ENCODE results near the gene ERCC1.

Gene ERCC1

DNA sequence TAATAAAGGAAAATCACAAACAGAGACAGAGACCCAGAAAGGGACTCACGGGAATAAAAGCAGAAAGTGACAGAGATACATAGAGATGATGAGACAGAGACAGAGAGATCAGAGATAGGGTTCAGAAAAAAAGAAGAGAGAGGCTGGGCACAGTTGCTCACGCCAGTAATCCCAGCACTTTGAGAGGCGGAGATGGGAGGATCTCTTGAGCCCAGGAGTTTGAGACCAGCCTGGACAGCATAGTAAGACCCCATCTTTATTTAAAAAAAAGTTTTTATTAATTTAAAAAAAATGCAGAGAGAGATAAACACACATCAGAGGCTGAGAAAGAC lies 24.7 kb upstream of the ERCC1 start:
- Histone ChIP-seq H3K4me1 (ENCODE audit: insufficient read depth, low read length) (peaks cover 22% of the 10 kb centered on the region), H3K4me3 (ENCODE audit: low read length) (no peak overlapping the region), H3K36me3 (ENCODE audit: insufficient read depth, low read length) (no peaks in the 10 kb centered on the region), H3K27me3 (ENCODE audit: insufficient read depth, low read length) (no peaks in the 10 kb centered on the region), H2AFZ (ENCODE audit: low read depth, low read length) (no peak overlapping the region), H3K9me3 (ENCODE audit: low read length) (no peaks in the 10 kb centered on the region)

DNA sequence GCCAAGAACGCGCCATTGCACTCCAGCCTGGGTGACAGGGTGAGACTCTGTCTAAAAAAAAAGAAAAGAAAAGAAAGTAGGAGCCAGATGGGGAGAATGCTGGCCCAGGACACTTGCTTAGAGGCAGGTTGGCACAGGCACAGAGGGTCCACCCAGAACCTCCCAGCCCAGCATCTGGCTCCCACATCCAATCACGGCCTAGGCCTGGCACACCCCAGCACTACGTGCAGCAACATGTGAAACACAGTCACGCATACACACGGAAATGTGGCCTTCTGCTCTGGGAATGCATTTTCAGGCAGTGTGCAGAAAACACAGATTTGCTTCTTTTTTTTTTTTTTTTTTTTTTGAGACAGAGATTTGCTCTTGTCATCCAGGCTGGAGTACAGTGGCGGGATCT lies 23.2 kb upstream of the ERCC1 start:
- H3K27me3 ChIP-seq (ENCODE audit: insufficient read depth, low read length), result no peaks in the 10 kb centered on the region
- H3K4me3 ChIP-seq (ENCODE audit: low read length), result no peak overlapping the region
- no peak overlapping the region for H2AFZ ChIP-seq (ENCODE audit: low read depth, low read length)
- H3K4me1 ChIP-seq (ENCODE audit: insufficient read depth, low read length), result peaks cover 27% of the 10 kb centered on the region
- H3K9me3 ChIP-seq (ENCODE audit: low read length), result no peaks in the 10 kb centered on the region
- no peaks in the 10 kb centered on the region for H3K36me3 ChIP-seq (ENCODE audit: insufficient read depth, low read length)

- Histone ChIP-seq H3K36me3 (ENCODE audit: insufficient read depth, low read length) (no peaks in the 10 kb centered on the region), H3K9me3 (ENCODE audit: low read length) (no peaks in the 10 kb centered on the region), H3K4me1 (ENCODE audit: insufficient read depth, low read length) (peaks cover 26% of the 10 kb centered on the region), H3K27me3 (ENCODE audit: insufficient read depth, low read length) (no peaks in the 10 kb centered on the region), H2AFZ (ENCODE audit: low read depth, low read length) (no peak overlapping the region), H3K4me3 (ENCODE audit: low read length) (no peak overlapping the region)
These were observed 22.6 kb upstream of the ERCC1 start for GRCh38 chr19:45446295-45446694.

DNA sequence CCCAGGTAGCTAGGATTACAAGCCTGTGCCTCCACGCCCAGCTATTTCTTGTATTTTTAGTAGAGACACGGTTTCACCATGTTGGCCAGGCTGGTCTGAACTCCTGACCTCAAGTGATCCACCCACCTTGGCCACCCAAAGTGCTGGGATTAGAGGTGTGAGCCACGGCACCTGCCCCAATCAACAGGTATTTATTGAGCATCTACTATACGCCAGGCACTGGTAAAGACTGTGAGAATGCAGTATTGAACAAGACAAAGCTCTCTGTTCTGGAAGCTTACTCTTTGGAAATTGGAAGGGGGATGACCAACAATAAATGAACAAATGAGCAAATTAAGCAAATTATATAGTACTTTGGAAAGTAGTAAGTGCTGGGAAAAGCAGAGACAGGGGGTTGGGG lies 21.4 kb upstream of the ERCC1 start:
- H3K9me3 ChIP-seq (ENCODE audit: low read length), result no peaks in the 10 kb centered on the region
- no peaks in the 10 kb centered on the region for H3K27me3 ChIP-seq (ENCODE audit: insufficient read depth, low read length)
- no peaks in the 10 kb centered on the region for H3K36me3 ChIP-seq (ENCODE audit: insufficient read depth, low read length)
- peaks cover 24% of the 10 kb centered on the region for H3K4me1 ChIP-seq (ENCODE audit: insufficient read depth, low read length)
- H2AFZ ChIP-seq (ENCODE audit: low read depth, low read length), result no peak overlapping the region
- no peak overlapping the region for H3K4me3 ChIP-seq (ENCODE audit: low read length)

DNA sequence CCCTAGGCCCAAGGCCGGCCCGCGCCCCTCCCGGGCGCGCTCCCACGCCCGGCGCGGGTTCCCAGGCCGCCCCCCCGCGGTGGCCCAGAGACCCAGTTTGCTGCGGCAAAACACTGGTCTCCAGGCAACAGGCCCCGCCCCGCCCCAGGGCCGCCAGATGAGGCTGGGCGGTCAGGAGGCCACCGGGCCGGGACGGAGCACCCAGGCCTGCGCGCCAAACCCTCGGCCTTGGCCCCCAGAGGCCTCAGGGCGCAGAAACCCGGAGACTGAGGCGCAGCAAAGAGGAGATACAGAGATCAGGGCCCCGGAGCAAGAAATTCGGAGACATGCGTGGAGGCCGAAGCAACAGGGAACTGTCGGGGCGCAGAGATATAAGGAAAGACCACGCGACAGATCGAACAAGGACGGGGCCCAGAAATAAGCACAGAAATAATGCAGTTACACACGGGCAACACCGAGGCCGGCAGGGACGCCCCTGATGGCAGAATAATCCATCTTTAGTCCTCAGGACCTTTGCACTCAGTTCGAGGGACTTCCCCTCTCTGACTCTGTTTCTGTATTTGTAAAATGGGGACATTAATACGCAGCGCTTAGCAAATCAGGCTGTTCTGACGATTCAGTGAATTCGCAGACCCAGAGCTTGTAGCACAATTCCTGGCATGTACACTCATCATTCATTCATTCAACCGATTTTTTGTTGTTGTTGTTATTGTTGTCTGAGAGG lies 20.8 kb upstream of the ERCC1 start:
- Histone ChIP-seq H3K27me3 (ENCODE audit: insufficient read depth, low read length) (no peaks in the 10 kb centered on the region), H2AFZ (ENCODE audit: low read depth, low read length) (no peak overlapping the region), H3K4me3 (ENCODE audit: low read length) (peak overlapping the region; percentile 31), H3K9me3 (ENCODE audit: low read length) (no peaks in the 10 kb centered on the region), H3K4me1 (ENCODE audit: insufficient read depth, low read length) (peaks cover 22% of the 10 kb centered on the region), H3K36me3 (ENCODE audit: insufficient read depth, low read length) (no peaks in the 10 kb centered on the region)

GRCh38 chr19:45443462-45444317 lies 20.0 kb upstream of the ERCC1 start:
- peak overlapping the region; percentile 69 for H3K4me3 ChIP-seq (ENCODE audit: low read length)
- no peaks in the 10 kb centered on the region for H3K9me3 ChIP-seq (ENCODE audit: low read length)
- H3K27me3 ChIP-seq (ENCODE audit: insufficient read depth, low read length), result no peaks in the 10 kb centered on the region
- H3K36me3 ChIP-seq (ENCODE audit: insufficient read depth, low read length), result no peaks in the 10 kb centered on the region
- H3K4me1 ChIP-seq (ENCODE audit: insufficient read depth, low read length), result peaks cover 22% of the 10 kb centered on the region
- H2AFZ ChIP-seq (ENCODE audit: low read depth, low read length), result peak overlapping the region; percentile 41

DNA sequence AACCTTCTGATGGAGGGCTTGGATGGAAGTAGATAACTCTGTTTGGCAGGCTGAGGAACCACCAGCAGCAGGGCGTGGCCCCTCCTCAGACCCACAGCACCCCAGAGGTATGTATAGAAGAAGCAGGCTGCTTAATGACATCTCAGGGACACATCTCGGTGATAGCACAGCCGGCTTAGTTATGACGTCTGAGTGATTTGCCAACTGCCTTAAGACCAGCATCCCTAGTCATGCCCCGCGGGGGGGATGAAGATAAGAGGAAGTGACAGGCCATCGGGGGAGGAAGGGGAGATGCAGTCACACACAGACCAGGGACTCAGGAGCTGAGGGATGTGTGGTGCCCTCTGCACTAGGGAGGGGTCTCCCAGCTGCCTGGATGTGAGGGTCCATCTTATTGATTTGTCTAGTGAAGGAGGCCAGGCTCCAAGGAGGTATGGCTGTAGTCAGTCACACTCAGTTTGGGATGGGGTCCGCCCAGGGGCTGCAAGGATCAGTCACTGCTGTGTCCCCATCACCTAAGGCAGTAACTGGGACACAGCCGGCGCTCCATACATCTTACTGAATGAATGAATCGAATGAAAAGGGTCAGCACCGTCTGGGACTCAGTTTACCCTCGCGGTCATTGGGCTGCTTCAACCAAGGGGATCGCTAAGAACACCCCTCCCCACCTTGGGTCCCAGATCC lies 19.2 kb upstream of the ERCC1 start:
- H3K27me3 ChIP-seq (ENCODE audit: insufficient read depth, low read length), result no peaks in the 10 kb centered on the region
- peaks cover 22% of the 10 kb centered on the region for H3K4me1 ChIP-seq (ENCODE audit: insufficient read depth, low read length)
- no peaks in the 10 kb centered on the region for H3K36me3 ChIP-seq (ENCODE audit: insufficient read depth, low read length)
- H3K9me3 ChIP-seq (ENCODE audit: low read length), result no peaks in the 10 kb centered on the region
- no peak overlapping the region for H2AFZ ChIP-seq (ENCODE audit: low read depth, low read length)
- H3K4me3 ChIP-seq (ENCODE audit: low read length), result peak overlapping the region; percentile 69

- Histone ChIP-seq H2AFZ (ENCODE audit: low read depth, low read length) (no peak overlapping the region), H3K4me3 (ENCODE audit: low read length) (no peak overlapping the region), H3K27me3 (ENCODE audit: insufficient read depth, low read length) (no peaks in the 10 kb centered on the region), H3K4me1 (ENCODE audit: insufficient read depth, low read length) (peaks cover 22% of the 10 kb centered on the region), H3K36me3 (ENCODE audit: insufficient read depth, low read length) (no peaks in the 10 kb centered on the region), H3K9me3 (ENCODE audit: low read length) (no peaks in the 10 kb centered on the region)
These were observed 18.7 kb upstream of the ERCC1 start for GRCh38 chr19:45442408-45442777.

GRCh38 chr19:45440873-45441654 lies 17.3 kb upstream of the ERCC1 start:
- Histone ChIP-seq H3K36me3 (ENCODE audit: insufficient read depth, low read length) (no peaks in the 10 kb centered on the region), H3K9me3 (ENCODE audit: low read length) (no peaks in the 10 kb centered on the region), H3K27me3 (ENCODE audit: insufficient read depth, low read length) (no peaks in the 10 kb centered on the region), H2AFZ (ENCODE audit: low read depth, low read length) (no peak overlapping the region), H3K4me1 (ENCODE audit: insufficient read depth, low read length) (peaks cover 22% of the 10 kb centered on the region), H3K4me3 (ENCODE audit: low read length) (no peak overlapping the region)

DNA sequence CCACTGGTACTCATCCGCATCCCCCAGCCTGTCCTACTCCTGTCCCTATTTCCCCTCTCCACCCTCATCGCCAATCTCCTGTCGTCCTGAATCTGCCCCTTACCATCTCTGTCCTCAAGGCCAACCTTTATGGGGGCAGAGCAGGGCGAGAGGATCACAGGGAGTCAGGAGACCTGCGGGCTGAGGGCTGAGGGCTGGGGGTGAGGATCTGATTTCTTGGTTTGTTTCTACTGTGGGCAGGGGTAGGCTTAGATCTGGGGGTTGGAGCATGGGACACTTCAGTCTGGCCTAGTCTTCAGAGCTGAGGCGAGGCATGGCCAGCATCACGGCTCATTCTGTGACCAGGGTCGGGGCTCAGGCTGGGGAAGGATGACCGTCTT lies 16.5 kb upstream of the ERCC1 start:
- Histone ChIP-seq H3K4me1 (ENCODE audit: insufficient read depth, low read length) (peaks cover 22% of the 10 kb centered on the region), H3K9me3 (ENCODE audit: low read length) (no peaks in the 10 kb centered on the region), H3K4me3 (ENCODE audit: low read length) (peak overlapping the region; percentile 57), H3K36me3 (ENCODE audit: insufficient read depth, low read length) (no peaks in the 10 kb centered on the region), H3K27me3 (ENCODE audit: insufficient read depth, low read length) (no peaks in the 10 kb centered on the region), H2AFZ (ENCODE audit: low read depth, low read length) (peak overlapping the region; percentile 95)

DNA sequence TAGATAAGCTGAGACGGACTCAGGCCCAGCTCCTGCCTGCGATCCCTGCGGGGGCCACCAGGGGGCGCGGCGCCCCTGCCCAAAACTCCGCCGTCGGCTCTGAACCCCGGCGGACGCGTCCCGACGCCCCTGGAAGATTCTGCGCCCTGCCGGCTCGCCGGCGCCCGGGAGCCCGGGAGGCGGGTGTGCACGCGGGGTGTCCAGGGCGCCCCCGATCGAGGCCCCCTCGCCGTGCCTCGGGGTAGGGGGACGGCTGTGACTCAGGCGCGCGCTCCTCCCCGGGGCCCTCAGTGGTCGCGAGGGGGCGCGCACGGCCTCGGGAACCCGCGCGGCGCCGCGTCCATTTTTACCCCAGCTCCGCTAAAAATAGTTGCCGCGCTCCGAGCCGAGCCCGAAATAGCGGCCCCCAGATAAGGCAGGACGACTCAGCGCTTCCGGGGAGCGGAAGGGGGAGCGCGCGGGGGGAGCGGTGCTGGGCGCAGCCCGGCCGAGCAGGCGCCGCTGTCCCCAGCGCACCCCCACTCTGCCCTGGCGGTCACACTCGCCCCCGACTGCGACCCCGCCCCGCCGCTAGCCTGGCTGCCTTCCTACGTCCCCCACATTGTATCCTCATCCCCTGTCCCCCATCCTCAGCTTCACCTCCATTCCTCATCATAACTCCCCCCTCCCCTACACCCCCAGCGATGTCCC lies 16.0 kb upstream of the ERCC1 start:
- H3K4me1 ChIP-seq (ENCODE audit: insufficient read depth, low read length), result peaks cover 20% of the 10 kb centered on the region
- H3K4me3 ChIP-seq (ENCODE audit: low read length), result peak overlapping the region; percentile 57
- H3K36me3 ChIP-seq (ENCODE audit: insufficient read depth, low read length), result no peaks in the 10 kb centered on the region
- H3K9me3 ChIP-seq (ENCODE audit: low read length), result no peaks in the 10 kb centered on the region
- peak overlapping the region; percentile 95 for H2AFZ ChIP-seq (ENCODE audit: low read depth, low read length)
- no peaks in the 10 kb centered on the region for H3K27me3 ChIP-seq (ENCODE audit: insufficient read depth, low read length)

GRCh38 chr19:45439190-45439568 lies 15.5 kb upstream of the ERCC1 start:
- peaks cover 16% of the 10 kb centered on the region for H3K4me1 ChIP-seq (ENCODE audit: insufficient read depth, low read length)
- peak overlapping the region; percentile 57 for H3K4me3 ChIP-seq (ENCODE audit: low read length)
- no peaks in the 10 kb centered on the region for H3K36me3 ChIP-seq (ENCODE audit: insufficient read depth, low read length)
- no peaks in the 10 kb centered on the region for H3K9me3 ChIP-seq (ENCODE audit: low read length)
- H3K27me3 ChIP-seq (ENCODE audit: insufficient read depth, low read length), result no peaks in the 10 kb centered on the region
- H2AFZ ChIP-seq (ENCODE audit: low read depth, low read length), result peak overlapping the region; percentile 95
